Measurements from ENCODE around the gene APOA4. TPM values are rescaled to one million over a fixed set of nuclear protein-coding genes. Genes with fewer than 3 reads are reported as not detected.

Gene APOA4
- total and polyA plus RNA-seq, 12 donors, result 0.17 to 1.1 TPM; not detected in 10

- Histone ChIP-seq H3K4me1 (replicated peaks in 1 of 2) (peaks cover 0 to 9% of the 10 kb centered on the region in 2 donors), H3K4me3 (peak overlapping the region; percentile 1 to 97 (median 54)), H3K9me3 (replicated peaks in 1 of 3) (no peaks in the 10 kb centered on the region), H3K27me3 (no peaks in the 10 kb centered on the region), H3K27ac (peak overlapping the region in 2 of 5 donors; percentile 83), H3K36me3 (replicated peaks in 1 of 2) (peaks cover 0 to 28% of the 10 kb centered on the region in 2 donors)
- TF ChIP-seq CTCF (IDR thresholded peaks at IDR 0.05) (no peak), POLR2A (IDR thresholded peaks at IDR 0.05) (no peak)
- 63 to 69% (median 64%) methylated on average over 4 of the region's 4 CpGs for WGBS, 4 donors
- DNase-seq, result no peak
- intact Hi-C loops (cut with DNase I), result loop anchor here in 1 of 2 donors (10.0 kb wide), 1 partner anchor 436 kb away; no protein-coding TSS in a partner anchor
These were observed 34.6 kb downstream of the APOA4 start for GRCh38 chr11:116788534-116788933.

DNA sequence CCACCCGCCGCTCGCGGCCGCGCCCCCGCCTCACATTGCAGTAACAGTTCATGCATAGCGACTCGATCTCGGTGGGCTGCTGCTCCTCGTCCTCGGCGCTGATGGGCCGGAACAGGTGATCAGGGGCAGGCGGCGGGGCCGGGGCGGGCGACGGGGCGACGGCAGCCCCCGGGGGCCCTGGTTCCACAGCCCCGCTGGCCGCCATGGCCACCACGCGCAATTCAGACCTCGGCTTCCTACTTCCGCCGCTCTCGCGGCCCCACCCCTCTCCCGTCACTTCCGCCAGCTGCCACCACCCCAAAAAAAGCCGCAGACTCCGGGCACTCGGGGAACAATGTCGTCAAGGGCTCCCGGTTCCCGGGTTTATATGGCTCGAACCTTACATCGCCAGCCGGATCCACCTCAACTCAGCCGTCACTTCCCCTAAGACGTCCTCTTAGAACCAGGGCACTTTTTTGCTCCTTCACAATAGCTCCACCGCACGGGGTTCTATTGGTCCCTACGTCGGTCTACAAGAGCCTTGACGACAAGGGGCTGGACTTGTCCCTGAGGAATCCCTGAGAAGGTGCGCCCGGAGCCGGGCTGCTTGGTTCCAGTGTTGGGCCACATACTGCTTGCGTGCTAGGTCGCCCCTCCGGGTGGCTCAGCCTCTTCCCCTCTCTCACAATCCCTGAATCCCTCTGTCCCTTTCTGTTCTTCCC, 35.2 kb downstream of the APOA4 start, which contains the start of gene ZPR1:
TSS of gene ZPR1 (minus strand) at position 238 of the 701 bp plus-strand sequence. CDS start at position 205, 33 bp downstream.
- peak within 1 kb of the TSS; percentile 30 to 97 (median 81) for H3K4me3 ChIP-seq
- peak within 1 kb of the TSS; percentile 41 to 83 (median 68) for H3K27ac ChIP-seq
- no peaks in the 10 kb centered on the region for H3K27me3 ChIP-seq
- peak; percentile 76 to 89 (median 79) for DNase-seq
- H3K36me3 ChIP-seq (replicated peaks in 1 of 2), result peaks cover 0 to 34% of the 10 kb centered on the region in 2 donors
- intact Hi-C loops (cut with DNase I), result loop anchor here in 1 of 2 donors (10.0 kb wide), 1 partner anchor 437 kb away; no protein-coding TSS in a partner anchor
- no peaks in the 10 kb centered on the region for H3K9me3 ChIP-seq (replicated peaks in 1 of 3)
- peak in 1 of 2 donors; percentile 48 for TF ChIP-seq POLR2A (IDR thresholded peaks at IDR 0.05)
- peak in 3 of 6 experiments; percentile 13 to 25 (median 20) for TF ChIP-seq CTCF (IDR thresholded peaks at IDR 0.05)
- WGBS, 4 donors, result 0 to 2% (median 1%) methylated on average over 28 to 56 of the region's 56 CpGs
- peaks cover 0 to 9% of the 10 kb centered on the region in 2 donors for H3K4me1 ChIP-seq (replicated peaks in 1 of 2)

- no peaks in the 10 kb centered on the region for H3K9me3 ChIP-seq (replicated peaks in 1 of 3)
- peak overlapping the region in 4 of 5 donors; percentile 61 to 83 (median 76) for H3K27ac ChIP-seq
- WGBS, 4 donors, result 0 to 1% (median 0%) methylated on average over 11 to 15 of the region's 15 CpGs
- no peaks in the 10 kb centered on the region for H3K27me3 ChIP-seq
- peaks cover 0 to 9% of the 10 kb centered on the region in 2 donors for H3K4me1 ChIP-seq (replicated peaks in 1 of 2)
- intact Hi-C loops (cut with DNase I), result loop anchor here in 1 of 2 donors (10.0 kb wide), 1 partner anchor 437 kb away; no protein-coding TSS in a partner anchor
- DNase-seq, result peak in 1 of 7 donors; percentile 13
- H3K36me3 ChIP-seq (replicated peaks in 1 of 2), result peaks cover 0 to 39% of the 10 kb centered on the region in 2 donors
- H3K4me3 ChIP-seq, result peak overlapping the region; percentile 30 to 97 (median 81)
- no peak for TF ChIP-seq POLR2A (IDR thresholded peaks at IDR 0.05)
- TF ChIP-seq CTCF (IDR thresholded peaks at IDR 0.05), result no peak
These were observed 35.7 kb downstream of the APOA4 start for GRCh38 chr11:116787436-116787785.

GRCh38 chr11:116786966-116787365, 36.1 kb downstream of the APOA4 start:
- H3K9me3 ChIP-seq (replicated peaks in 1 of 3), result no peaks in the 10 kb centered on the region
- H3K36me3 ChIP-seq (replicated peaks in 1 of 2), result peaks cover 0 to 43% of the 10 kb centered on the region in 2 donors
- 60 to 68% (median 64%) methylated on average over 5 of the region's 5 CpGs for WGBS, 4 donors
- peaks cover 0 to 9% of the 10 kb centered on the region in 2 donors for H3K4me1 ChIP-seq (replicated peaks in 1 of 2)
- peak overlapping the region in 3 of 4 donors; percentile 30 to 97 (median 77) for H3K4me3 ChIP-seq
- no peaks in the 10 kb centered on the region for H3K27me3 ChIP-seq
- DNase-seq, result no peak
- intact Hi-C loops (cut with DNase I), result loop anchor here in 1 of 2 donors (10.0 kb wide), 1 partner anchor 438 kb away; no protein-coding TSS in a partner anchor
- no peak overlapping the region for H3K27ac ChIP-seq
- TF ChIP-seq POLR2A (IDR thresholded peaks at IDR 0.05) (no peak), CTCF (IDR thresholded peaks at IDR 0.05) (no peak)
